Left hindlimb (tissue), 1 donor: ENCODE data around the gene ZAR1L.

ENCODE experiments used
- DNase-seq: peaks from one replicate; pipeline ENCODE4 v3.0.0-alpha.2; 2018

The ZAR1L gene

DNA sequence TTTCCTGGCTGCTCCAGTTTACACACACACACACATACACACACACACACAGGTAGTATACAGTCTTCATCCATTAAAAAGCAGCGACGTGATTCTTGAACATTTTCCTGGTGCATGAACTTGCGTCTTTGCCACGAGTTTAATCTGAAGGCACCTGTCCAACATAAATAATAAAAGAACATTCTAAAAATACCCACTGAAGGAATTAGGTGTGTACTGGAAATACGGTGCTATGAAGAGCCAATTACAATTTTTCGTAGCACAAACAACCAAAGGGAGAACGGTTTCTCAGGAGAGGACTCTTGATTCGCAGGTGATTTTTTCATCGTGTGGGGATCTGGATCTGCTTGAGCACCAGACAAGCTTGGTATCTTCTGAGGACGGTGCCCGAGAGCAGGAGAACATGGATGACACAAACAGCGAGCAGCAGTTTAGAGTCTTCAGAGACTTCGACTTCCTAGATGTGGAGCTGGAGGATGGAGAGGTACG is 61.2 kb downstream of the ZAR1L start:
- no peak for DNase-seq
